ENCODE measurements around the gene SNTG2.

Gene SNTG2

DNA sequence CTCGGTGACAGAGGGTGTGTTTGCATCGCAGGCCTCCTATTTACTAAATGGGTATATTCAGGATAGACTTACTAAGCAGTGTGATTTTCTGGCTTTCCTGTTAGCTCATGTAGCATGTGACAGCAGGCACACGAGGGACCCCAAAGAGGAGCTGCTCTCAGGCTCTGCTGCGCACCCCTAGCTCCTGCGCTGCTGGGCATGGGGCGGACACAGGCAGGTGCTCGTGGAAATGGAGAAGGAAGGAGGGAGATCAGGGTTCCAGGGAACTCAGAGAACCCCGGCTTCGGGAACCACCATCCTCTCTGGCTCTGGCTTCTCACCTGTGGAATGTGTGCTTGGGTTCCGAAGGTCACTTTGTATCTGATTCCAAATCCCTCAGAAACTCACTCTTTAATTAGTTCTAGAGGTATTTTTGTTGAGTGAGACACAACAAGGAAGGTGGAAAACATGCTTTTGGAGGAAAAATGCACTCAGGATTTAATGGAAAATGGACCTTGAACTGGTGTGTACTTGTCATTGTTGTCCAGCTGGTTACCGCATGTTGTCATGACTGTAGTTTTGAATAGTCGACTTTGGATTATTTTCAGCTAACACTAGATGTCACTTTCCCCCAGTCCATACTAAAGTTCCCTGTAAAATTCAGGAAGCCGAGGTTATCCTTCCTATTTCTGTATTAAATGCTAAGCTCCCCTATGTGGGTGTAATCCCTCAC lies 3.5 kb downstream of the SNTG2 start:
- DNase-seq, result peak; percentile 60

DNA sequence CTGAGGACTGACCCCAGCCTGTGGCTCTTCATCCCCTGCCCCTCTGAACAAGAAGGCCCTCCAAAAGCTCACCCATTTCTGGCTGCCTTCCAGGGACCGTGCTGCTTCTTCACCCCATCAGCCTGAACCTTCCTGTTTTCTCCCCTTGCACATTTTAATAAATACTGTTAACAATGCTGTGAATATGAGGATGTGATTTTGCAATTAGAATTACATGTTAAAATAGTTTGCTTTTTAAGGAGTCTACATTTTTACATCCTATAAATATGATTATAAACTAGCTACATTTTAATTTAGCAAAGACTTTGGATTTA lies 4.0 kb downstream of the SNTG2 start:
- no peak for DNase-seq

DNA sequence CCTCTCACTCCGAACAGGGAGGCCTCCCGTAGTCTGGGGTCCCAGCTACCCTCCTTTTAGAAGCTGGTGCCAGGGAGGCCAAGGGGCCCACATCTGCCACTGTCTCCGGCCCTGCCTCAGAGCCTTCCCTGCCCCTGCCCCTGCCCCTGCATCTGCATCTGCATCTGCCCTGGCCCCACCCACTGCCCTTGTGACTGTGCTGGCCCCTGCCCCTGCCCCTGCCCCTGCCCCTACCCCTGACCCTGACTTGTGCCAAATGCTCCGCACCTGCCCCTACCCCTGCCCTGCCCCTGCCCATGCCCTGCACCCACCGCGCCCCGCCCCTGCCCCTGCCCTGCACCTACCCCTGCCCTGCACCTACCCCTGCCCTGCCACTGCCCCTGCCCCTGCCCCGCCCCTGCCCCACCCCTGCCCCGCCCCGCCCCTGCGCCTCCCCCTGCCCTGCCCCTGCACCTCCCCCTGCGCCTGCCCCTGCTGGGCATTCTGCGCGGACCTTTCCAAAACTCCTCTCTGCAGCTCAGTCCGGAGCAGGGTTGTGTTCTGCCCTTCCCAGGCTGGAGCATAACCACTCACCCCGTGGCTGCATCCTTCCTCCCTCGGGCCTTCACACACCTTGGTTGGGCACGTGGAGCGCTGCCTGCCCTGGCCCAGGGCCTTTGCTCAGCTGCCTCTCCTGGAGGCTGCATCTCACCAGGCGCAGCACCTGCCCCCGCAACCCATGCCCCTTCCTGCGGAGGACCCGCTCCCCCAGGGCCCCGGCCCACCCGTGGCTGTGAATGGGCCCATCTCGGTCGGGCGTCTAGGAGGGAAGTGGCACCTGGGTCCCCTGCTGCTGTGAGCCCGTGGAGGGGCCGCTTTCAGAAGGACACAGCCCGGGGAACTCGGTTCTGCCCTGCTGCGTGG lies 5.4 kb downstream of the SNTG2 start:
- DNase-seq, result no peak

DNA sequence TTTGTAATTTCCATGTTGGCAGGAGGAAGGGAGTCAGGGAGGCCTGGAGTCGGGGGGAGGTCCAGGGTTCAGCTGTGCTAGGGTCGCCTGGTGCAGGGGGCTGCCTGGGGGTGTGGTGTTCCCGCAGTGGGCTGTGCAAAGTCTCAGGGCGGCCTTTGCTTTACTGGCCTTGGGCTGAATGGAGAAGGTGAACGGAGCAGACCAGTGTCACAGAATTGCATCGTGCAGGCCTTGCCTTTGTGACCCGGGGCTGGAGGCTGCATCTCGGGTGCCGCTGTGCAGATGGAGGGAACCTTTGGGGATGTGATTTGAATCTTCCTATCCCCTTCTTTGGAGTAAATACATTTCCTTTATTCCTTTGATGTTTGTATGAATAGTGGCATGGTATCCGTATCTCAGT lies 8.8 kb downstream of the SNTG2 start:
- no peak for DNase-seq

DNA sequence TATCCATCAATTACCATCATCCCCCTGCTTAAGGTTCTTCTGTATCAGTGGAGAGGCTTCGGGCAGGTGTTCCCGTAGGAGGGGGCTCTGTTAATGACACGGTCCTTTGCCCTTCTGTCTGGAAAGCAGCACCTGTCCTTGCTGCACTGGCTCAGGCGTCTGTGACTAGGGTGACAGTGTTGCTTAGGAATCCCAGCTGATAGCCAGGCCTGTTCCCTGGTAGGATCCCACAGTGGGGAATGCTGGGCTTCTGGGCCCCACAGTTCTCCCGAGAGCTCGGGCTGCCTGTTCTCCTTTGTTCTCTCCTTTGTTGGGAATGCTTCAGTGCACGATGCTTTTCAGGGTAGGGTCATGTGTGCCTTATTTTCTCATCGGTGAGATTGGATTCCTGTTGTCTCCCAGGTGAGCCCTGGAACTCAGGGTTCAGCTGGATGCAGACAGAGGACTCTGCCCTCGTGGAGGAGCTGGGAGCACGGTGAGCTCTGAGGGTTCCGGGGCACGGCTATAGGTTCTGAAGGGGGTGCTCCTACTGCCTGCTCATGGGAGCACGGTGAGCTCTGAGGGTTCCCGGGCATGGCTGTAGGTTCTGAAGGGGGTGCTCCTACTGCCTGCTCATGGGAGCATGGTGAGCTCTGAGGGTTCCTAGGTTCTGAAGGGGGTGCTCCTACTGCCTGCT lies 9.6 kb downstream of the SNTG2 start:
- peak; percentile 82 for DNase-seq

DNA sequence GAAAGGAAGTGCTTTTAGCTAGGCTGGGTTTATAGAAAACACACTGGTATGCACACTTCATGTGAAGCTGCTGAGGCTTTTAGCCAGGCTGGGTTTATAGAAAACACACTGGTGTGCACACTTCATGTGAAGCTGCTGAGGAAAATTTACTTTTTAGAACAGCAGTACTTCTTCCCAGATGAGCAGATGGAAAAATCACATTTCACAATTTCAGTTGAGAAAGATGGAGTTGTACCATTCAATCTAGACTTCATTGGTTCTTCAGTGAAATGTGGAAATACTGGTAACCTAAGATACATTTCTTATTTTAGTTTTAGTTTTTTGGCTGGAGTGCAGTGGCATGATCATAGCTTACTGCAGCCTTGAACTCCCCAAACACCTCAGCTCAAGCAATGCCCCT lies 11.1 kb downstream of the SNTG2 start:
- no peak for DNase-seq

DNA sequence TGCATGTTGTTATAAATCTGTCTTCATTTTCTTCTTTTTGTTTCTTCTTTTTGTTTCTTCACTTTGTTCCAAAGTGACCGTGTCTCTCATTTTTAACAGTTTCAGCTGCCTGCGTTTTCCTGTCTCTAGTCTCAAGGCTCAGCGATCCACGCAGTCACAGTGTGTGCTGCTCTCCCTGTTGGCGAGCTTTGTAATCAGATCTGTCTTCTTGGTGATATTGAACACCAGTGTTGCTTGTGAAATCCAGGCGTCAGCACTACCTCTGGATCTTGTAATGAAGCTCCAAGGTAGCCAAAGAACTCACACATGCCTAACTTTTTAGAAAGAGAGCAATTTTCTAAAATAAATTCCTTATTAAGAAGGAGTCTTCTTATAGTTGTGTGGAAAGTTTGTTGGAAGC lies 13.2 kb downstream of the SNTG2 start:
- DNase-seq, result no peak

DNA sequence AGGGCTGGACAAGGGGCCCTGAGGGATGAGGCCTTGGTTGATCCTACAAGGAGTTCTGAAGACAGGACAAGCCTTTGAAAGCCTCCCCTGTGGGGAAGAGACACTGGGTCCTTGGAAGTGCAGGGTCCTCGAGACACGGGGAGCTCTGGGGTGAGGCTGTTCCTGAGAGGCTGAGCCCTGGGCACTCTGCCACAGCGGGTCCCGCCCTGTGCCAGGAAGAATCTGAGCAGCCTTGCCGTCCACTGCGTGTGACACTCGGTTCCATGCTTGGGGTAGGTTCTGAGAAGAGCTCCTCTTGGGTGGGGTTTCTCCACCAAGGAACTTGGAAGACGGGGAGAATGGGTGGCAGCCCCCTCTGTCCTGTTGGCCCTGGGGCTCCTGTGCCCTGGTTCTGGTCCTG lies 13.9 kb downstream of the SNTG2 start:
- no peak for DNase-seq

DNA sequence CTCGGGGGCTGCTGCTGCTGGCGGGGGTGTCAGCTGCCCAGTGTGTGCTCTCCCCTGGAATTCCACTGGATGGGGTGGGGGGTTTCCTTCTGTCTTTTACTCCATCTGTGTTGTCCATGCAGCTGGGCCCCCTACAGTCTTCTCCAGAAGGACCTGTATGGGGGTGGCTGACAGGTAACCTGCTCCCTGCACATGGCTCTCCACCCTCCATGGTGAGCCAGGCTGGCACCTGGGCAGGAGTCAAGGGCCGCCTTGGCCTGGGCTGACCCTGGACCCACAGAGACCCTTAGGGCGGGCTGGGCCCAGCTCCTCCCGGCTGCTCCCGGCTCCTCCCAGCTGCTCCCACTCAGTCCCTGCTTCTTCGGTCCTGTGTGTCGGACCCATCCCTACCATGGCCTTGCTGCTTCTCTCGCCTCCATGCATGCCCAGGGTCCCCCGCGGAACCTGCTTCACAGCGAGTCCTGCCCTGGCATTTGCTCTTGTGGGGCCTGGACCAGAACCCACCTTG lies 15.0 kb downstream of the SNTG2 start:
- DNase-seq, result no peak

DNA sequence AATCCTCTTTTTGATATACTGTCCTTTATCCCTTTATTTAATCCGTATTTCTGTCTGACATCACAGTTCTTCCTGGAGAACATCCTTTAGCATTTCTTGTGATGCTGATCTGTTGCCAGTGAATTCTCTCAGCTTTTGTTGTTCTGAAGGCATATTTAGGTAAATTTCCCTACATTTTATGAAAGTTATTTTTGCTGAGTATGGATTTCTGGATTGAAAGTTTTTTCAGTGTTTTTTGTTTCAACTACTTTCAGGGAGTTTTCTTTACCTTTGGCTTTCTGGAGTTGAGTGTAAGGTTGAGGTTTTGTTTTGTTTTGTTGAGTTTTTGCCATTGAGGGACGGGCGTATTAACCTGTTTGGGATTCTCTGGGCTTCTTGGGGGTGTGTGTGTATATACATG lies 22.5 kb downstream of the SNTG2 start:
- DNase-seq, result no peak

DNA sequence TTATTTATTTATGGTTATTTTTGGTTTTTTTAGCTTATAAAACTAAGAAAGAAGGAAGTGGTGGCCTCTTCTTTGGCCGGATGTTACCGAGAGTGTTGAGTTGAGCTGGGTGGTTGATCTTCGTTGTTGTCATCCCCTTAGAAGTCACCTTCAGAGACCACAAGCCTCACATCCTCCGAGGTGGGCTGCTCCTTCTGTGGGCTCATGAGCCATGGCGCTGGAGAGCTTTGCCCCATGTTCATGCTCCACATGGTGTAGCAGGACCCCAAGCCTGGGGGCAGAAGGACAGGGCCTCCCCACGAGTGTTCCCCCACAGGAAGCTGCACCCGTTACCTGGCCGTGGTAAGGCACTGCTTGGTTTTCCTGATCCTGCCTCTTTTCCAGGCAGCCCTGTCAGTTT lies 23.4 kb downstream of the SNTG2 start:
- no peak for DNase-seq

DNA sequence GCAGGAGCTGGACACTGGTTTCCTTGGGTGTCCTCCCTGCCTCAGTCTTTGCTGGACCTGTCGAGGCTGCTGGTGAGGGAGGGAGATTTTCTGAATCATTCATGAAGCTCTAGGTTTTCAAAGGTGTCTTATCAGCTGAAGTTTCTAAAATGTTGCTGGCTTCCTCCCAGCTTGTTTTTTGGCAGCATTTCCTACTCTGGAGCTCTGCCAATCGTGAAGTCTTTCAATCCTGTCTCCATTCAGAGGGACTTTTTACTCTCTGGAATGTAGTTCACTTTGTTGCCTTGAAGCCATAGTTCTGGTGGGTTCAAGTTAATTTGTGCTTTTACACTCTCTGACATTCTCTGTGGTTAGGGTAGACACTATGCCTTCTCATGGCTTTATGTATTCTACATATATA lies 23.9 kb downstream of the SNTG2 start:
- peak; percentile 83 for DNase-seq

DNA sequence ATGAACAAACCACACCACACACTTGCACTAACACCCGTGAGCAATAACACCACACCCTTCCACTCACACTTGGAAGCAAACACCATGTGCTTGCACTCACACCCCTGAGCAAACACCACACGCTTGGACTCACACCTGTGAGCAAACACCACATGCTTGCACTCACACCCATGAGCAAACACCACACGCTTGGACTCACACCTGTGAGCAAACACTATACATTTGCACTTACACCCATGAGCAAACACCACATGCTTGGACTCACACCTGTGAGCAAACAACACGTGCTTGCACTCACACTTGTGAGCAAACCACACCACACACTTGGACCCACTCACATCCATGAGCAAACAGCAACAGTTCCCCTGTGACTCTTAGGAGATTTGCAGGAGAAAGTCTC lies 24.4 kb downstream of the SNTG2 start:
- no peak for DNase-seq

DNA sequence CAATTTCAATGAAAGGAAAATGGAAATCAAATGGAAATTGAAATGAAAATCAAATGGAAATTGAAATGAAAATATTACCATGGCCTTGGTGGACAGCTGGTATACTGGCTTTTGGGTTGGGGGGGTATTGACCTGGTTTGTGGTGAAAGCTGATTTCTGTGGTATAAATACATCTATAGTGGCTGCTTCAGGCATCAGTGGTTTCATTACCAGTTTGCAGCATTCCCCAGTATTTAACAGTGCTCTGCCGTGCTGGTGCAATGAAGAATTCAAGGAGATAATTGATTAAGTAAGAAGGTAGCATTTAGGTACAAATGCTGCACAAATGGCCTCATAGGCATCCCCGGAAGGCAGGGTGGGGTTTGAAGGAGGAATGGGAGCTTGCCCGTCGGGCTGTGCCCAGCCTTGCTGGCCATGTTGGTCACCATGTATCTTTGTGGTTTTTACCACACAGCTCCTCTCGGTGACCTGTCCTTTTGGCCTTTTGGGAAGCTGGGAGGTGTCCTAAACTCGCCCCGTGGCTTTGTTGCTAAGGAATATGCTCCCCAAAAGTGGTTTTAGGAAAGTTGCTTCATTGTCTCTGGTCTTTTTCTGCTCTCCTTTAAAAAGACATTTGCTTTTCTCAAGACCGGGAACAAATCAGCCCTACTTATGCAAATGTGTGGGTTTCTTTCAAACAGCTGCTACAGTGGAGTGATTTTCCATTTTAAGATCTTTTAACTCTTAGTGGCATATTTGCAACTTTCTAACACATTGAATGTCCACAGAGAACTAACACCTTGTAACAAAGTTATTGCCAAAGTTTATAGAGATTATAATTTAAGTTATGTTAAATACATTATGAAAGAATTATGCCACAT lies 28.6 kb downstream of the SNTG2 start:
- no peak for DNase-seq

DNA sequence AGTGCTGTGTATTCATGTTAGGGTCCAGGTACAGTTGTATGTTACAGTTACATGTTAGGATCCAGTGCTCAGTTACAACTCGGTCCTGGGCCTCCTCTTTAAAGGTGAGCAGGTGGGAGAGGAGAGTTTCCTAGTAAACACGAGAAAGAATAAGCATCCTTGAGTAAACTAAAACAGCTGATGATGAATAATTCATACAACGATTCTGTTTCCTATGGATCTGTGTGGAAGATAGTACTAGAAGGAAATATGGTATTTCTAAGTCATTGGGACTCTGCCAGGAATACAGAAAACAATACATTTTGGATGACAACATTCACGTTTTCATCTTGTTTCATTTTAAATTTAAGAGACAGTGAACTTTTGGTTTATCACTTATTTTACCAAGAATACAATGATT lies 29.5 kb downstream of the SNTG2 start:
- peak; percentile 52 for DNase-seq

DNA sequence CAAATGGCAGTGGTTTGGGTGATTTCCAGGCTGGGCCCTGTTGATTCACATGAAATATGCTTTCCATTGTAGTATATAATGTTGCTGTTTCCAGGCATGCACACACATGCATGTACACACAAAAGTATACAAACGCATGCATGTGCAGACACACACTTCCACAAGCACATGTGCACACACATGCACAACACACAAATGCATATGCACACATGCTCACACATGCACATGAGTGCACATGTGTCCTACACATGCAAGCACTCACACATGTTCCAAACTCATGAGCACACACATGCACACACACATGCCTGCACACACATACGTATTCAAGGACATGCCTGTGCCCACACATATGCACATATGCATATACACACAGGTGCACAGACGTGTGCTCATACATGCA lies 30.6 kb downstream of the SNTG2 start:
- DNase-seq, result no peak

DNA sequence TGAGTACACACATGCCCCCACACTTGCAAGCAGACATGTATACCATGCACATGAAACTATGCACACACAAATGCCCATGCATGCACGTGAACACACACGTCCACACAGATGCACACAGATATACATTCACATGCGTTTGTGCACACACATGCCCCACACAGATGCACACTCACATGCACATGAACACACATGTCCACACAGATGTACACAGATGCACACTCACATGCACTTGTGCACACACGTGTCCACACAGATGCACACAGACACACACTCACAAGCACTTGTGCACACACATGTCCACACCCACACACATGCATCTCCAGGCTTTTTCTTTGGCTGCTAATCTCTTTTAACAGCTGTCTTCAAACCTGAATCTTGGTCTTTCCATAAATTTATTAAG lies 31.1 kb downstream of the SNTG2 start:
- no peak for DNase-seq

DNA sequence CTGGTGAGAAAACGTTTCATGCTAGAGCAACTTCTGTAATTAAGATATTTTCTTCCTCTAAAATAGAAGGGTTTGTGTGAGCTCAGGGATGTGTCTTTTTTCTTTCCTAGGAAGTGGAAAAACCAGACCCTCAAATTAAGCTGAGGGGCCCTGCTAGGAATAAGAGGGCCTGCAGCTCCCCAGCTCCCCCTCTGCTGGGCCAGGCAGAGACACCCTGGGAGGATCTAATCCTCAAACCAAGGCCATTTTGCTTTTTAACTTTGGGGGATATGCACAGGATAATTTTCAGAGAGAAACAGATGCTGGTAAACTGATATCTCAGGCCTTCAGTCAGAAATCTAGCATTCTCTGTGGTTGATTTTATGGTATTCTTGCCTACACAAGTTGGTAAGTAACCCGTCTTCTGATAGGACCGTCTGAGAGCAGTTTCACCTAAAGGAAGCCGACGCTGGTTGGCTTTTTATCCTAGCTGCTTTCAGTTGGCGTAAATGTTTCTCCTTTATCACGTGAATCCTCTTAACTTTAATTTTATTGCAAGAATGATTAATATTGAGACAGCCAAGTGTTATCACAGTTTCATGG lies 34.8 kb downstream of the SNTG2 start:
- DNase-seq, result no peak

DNA sequence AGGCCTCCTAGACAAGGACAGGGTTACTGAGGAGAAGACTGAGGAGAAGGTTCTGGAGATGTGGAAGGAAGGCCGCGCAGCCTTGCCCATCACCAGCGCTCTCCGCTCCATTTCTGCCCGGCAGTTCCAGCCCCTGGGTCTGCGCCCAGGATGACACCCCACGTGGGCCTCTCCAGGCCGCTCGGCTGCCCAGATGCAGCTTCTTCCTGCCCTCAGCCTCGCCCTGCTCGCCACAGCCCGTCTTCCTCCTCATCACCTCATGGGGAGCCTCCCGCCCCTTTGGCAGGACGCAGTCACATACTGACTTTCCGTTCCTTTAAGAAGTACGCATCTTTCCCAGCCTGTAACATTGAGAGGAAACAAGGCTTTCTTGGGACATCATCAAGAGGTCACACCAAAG lies 37.1 kb downstream of the SNTG2 start:
- no peak for DNase-seq

DNA sequence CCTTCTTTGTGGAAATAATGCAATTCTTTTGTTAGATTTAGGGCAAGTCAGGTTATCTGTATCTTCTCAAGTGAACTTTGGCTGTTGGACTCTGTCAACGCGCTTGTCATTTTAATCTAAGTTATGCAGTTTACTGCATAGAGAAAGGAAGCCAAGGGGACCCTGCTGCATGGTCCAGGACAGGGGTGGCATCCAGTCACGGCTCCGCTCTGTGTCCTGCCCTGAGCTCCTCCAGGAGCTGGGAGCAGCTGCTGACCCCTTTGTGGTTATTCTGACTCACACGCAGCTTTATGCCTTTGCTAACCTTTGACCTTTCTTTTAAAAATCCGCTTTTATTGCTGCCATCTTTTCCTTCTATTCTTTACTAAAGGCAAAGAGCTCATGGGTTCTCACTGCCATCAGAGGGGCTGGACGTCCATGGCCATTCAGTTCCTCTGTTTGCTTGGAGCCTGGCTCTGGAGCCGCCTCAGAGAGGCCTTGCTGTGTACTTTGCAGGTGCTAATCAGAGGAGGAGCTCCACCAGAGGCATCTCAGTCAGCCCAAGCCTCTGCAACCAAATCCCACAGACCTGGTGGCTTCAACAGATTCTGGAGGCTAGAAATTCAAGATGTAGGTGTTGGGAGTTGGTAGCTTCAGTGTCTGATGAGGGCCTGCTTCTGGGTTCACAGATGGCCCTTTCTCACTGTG lies 39.3 kb downstream of the SNTG2 start:
- DNase-seq, result no peak

DNA sequence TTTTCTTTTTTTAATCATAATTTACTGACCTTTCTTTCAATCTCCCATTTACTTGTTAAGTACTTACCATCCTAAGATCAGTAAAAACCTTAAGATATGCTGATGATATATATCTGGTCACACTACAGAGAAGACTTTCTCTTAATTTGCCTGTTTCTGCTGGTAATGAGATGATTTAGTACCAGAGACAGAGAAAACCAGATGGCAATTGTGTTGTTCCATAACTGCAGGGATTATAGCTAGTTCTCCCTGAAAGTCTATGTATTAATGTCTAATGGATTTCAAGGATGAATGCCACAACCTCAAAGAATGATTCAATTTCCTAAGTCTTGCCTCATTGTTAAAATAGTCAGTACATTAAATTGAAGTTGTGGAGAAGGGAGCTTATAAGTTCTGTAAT lies 40.3 kb downstream of the SNTG2 start:
- DNase-seq, result no peak

DNA sequence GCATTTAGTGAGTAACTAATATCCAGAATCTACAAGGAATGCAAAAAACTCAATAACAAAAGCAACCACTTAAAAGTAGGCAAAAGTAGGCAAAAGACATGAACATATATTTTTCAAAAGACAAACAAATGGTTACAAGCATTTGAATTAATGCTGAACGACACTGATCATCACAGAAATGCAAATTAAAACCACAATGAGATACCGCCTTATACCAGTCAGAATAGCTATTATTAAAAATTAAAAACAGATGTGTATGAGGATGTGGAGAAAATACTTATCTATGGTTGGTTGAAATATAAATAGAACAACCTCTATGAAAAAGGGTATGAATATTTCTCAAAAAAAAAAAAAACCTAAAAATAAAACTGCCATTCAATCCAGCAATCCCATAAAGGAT lies 51.7 kb downstream of the SNTG2 start:
- no peak for DNase-seq

All from NCI-H345 (cell line).